Measurements from ENCODE around the gene SRRM1. TPM values are rescaled to one million over a fixed set of nuclear protein-coding genes. Genes with fewer than 3 reads are reported as not detected.

SRRM1 gene
- total and polyA plus RNA-seq, 9 of the 15 experiments (the other 6 are each of a cell fraction or from before 2014, with no cell fraction given): 54.5 to 268 (median 115) TPM

- TF ChIP-seq NONO (IDR thresholded peaks at IDR 0.05; ENCODE audit: low read depth in 2 of 2, low read length in 1 of 2) (no peak), BDP1 (IDR thresholded peaks at IDR 0.05; ENCODE audit: insufficient read depth, insufficient read length) (no peak), SMARCB1 (IDR thresholded peaks at IDR 0.05; ENCODE audit: insufficient read length, low read depth) (no peak), SUPT5H (IDR thresholded peaks at IDR 0.05) (0 out of 2 replicates have a peak, but pooled peaks have one; percentile 15), CBFA2T2 (conservative IDR thresholded peaks at IDR 0.05) (no peak), NCOA6 (IDR thresholded peaks at IDR 0.05) (no peak), ZBTB1 (CRISPR knock-in tag; IDR thresholded peaks at IDR 0.05; ENCODE audit: borderline replicate concordance, low read depth) (no peak), SMC3 (conservative IDR thresholded peaks at IDR 0.05; ENCODE audit: insufficient read depth, low read depth, low read length) (no peak), ZNF280A (IDR thresholded peaks at IDR 0.05; ENCODE audit: low read depth, partially characterized antibody) (no peak), TCF7L2 (IDR thresholded peaks at IDR 0.05; ENCODE audit: low read depth, low read length) (no peak), SIN3A (IDR thresholded peaks at IDR 0.05; ENCODE audit: borderline replicate concordance in 2 of 2, control insufficient read depth in 1 of 2, low read depth in 2 of 2, low read length in 2 of 2) (no peak), ZNF41 (CRISPR knock-in tag; conservative IDR thresholded peaks at IDR 0.05) (0 out of 2 replicates have a peak, but pooled peaks have one; percentile 3), ATF3 (IDR thresholded peaks at IDR 0.05) (no peak), ATF3 (CRISPR knock-in tag; conservative IDR thresholded peaks at IDR 0.05) (peak; percentile 65; the same call in 1 of the 2 replicates), ZNF263 (CRISPR knock-in tag; IDR thresholded peaks at IDR 0.05; ENCODE audit: borderline replicate concordance) (peak; percentile 6; the same call in 1 of the 2 replicates), HNRNPUL1 (IDR thresholded peaks at IDR 0.05; ENCODE audit: low read length) (no peak), ZNF224 (CRISPR knock-in tag; IDR thresholded peaks at IDR 0.05) (no peak), BCL6 (CRISPR knock-in tag; IDR thresholded peaks at IDR 0.05) (no peak), FOS (IDR thresholded peaks at IDR 0.05; ENCODE audit: extremely low read depth, insufficient read length) (no peak), L3MBTL2 (IDR thresholded peaks at IDR 0.05) (peak; percentile 91), GATA2 (CRISPR knock-in tag; IDR thresholded peaks at IDR 0.05) (peak; percentile 64), DACH1 (IDR thresholded peaks at IDR 0.05; ENCODE audit: partially characterized antibody) (no peak), ZNF699 (CRISPR knock-in tag; IDR thresholded peaks at IDR 0.05; ENCODE audit: insufficient replicate concordance) (no peak)
- TF ChIP-seq, protein P1, sequence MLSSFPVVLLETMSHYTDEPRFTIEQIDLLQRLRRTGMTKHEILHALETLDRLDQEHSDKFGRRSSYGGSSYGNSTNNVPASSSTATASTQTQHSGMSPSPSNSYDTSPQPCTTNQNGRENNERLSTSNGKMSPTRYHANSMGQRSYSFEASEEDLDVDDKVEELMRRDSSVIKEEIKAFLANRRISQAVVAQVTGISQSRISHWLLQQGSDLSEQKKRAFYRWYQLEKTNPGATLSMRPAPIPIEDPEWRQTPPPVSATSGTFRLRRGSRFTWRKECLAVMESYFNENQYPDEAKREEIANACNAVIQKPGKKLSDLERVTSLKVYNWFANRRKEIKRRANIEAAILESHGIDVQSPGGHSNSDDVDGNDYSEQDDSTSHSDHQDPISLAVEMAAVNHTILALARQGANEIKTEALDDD (IDR thresholded peaks at IDR 0.05): peak; percentile 50; the same call in 1 of the 2 replicates
- TF ChIP-seq, protein P2, sequence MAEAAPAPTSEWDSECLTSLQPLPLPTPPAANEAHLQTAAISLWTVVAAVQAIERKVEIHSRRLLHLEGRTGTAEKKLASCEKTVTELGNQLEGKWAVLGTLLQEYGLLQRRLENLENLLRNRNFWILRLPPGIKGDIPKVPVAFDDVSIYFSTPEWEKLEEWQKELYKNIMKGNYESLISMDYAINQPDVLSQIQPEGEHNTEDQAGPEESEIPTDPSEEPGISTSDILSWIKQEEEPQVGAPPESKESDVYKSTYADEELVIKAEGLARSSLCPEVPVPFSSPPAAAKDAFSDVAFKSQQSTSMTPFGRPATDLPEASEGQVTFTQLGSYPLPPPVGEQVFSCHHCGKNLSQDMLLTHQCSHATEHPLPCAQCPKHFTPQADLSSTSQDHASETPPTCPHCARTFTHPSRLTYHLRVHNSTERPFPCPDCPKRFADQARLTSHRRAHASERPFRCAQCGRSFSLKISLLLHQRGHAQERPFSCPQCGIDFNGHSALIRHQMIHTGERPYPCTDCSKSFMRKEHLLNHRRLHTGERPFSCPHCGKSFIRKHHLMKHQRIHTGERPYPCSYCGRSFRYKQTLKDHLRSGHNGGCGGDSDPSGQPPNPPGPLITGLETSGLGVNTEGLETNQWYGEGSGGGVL (CRISPR knock-in tag; IDR thresholded peaks at IDR 0.05): no peak
These were observed 940 bp downstream of the SRRM1 start (continued) for GRCh38 chr1:24644100-24644384.
